Measurements from ENCODE around the gene JAGN1.

GRCh38 chr3:9891072-9891622 is 737 bp downstream of the JAGN1 start:
- TF ChIP-seq CTCF (conservative IDR thresholded peaks at IDR 0.05 in 1 of 2, IDR thresholded peaks at IDR 0.05 in 1 of 2; ENCODE audit: extremely low read depth in 1 of 2, insufficient read depth in 1 of 2, low read depth in 1 of 2, low read length in 2 of 2): no peak
- no peak for TF ChIP-seq EZH2 (IDR thresholded peaks at IDR 0.05; ENCODE audit: borderline replicate concordance, low read length)

Data from mammary epithelial cell (primary cell).